ENCODE measurements around the gene CXXC1. TPM values are rescaled to one million over a fixed set of nuclear protein-coding genes. Genes with fewer than 3 reads are reported as not detected.
A peak's percentile ranks its signal among the peaks of the same experiment; 100 is the strongest.
"Not testable (repeated sequence)": the region's sequence is repeated elsewhere in the genome, so short reads cannot be mapped to it uniquely, and the experiment has no call there.

The CXXC1 gene
- total RNA-seq, 3 donors from 2014 or later = 80.9 to 88.8 (median 83.7) TPM

DNA sequence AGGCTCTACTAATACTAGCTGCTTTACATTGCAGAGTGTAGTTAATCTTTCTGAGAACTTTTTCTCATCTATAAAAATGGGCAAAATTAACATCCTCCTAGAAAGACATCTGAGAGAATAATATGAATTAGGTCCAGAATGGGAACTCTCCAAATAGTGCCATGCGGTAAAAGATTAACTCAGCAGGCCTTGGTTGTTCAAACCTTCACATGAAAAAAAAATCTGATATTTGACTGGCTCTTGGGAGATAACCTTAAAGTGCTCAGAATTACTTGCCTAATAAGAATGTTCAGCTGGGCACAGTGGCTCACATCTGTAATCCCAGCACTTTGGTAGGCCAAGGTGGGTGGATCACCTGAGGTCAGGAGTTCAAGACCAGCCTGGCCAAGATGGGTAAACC is 5.5 kb upstream of the CXXC1 start:
- intact Hi-C loops (cut with DNase I, micrococcal nuclease) = no loop called here

DNA sequence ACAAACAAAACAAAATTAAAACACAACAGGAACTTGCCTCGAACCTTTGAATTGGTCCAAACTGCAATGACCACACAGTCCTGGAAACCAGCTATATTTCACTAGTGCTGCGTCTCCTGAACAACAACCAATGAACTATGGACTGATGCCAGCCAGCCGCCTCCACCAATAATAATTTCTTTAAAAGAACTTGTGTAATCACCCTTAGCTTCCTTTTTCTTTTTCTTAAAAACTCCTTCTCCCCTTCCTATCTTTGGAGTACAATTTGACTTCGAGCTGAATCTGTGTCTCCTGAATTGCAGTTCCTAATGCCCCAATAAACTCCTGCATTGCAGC is 1.6 kb upstream of the CXXC1 start:
- ATAC-seq = no peak
- Histone ChIP-seq H3K4me1 (ENCODE audit: low read depth) (peaks cover 4% of the 10 kb centered on the region), H3K4me3 (no peak overlapping the region), H3K36me3 (ENCODE audit: low read depth) (peaks cover 3% of the 10 kb centered on the region), H3K9me3 (no peaks in the 10 kb centered on the region)
- intact Hi-C loops (cut with DNase I, micrococcal nuclease) = no loop called here
- TF ChIP-seq CTCF (IDR thresholded peaks at IDR 0.05) = no peak
- peak in 1 of 3 donors; percentile 34 for DNase-seq

More for the DNA sequence above, 5.5 kb upstream of the CXXC1 start:
- no peaks in the 10 kb centered on the region for H3K9me3 ChIP-seq
- H3K4me3 ChIP-seq = no peak overlapping the region
- no peak for TF ChIP-seq CTCF (IDR thresholded peaks at IDR 0.05)
- no peak for ATAC-seq
- H3K4me1 ChIP-seq (ENCODE audit: low read depth) = peaks cover 7% of the 10 kb centered on the region
- no peaks in the 10 kb centered on the region for H3K36me3 ChIP-seq (ENCODE audit: low read depth)
- no peak for DNase-seq

GRCh38 chr18:50288348-50289107 is 1.0 kb upstream of the CXXC1 start:
- peak in 1 of 3 donors; percentile 52 for DNase-seq
- intact Hi-C loops (cut with DNase I, micrococcal nuclease) = not testable (repeated sequence)

DNA sequence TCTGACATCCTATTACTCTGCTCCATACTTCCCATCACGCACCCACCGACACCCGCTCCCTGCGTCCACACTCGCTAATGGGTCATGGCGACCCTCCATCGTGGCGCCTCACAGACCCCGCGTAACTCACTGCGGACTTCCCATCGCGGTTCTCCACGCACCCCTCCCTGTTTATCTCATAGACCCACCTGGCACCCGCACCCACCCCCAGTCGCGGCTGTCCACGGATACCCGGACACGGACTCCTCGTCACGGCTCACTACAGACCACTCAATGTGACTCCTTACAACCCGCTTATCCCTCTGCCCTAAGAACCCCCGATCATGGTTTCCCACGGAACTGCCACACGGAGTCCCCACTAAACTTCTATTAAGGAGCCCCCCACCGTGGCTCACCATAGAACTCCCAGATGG is 458 bp downstream of the CXXC1 start:
- no peak for TF ChIP-seq CTCF (IDR thresholded peaks at IDR 0.05)
- peak; percentile 0 for ATAC-seq
- DNase-seq = peak in 2 of 3 donors; percentile 64 to 77
- Histone ChIP-seq H3K4me1 (ENCODE audit: low read depth) (peaks cover 5% of the 10 kb centered on the region), H3K9me3 (no peaks in the 10 kb centered on the region), H3K36me3 (ENCODE audit: low read depth) (peaks cover 3% of the 10 kb centered on the region), H3K4me3 (peak overlapping the region; percentile 50)
- intact Hi-C loops (cut with DNase I, micrococcal nuclease) = no loop called here

More at GRCh38 chr18:50288348-50289107, 1.0 kb upstream of the CXXC1 start:
- ATAC-seq; H3K36me3 ChIP-seq (ENCODE audit: low read depth); H3K4me1 ChIP-seq (ENCODE audit: low read depth); H3K9me3 ChIP-seq: not testable (repeated sequence)
- H3K4me3 ChIP-seq = peak overlapping the region; percentile 50

DNA sequence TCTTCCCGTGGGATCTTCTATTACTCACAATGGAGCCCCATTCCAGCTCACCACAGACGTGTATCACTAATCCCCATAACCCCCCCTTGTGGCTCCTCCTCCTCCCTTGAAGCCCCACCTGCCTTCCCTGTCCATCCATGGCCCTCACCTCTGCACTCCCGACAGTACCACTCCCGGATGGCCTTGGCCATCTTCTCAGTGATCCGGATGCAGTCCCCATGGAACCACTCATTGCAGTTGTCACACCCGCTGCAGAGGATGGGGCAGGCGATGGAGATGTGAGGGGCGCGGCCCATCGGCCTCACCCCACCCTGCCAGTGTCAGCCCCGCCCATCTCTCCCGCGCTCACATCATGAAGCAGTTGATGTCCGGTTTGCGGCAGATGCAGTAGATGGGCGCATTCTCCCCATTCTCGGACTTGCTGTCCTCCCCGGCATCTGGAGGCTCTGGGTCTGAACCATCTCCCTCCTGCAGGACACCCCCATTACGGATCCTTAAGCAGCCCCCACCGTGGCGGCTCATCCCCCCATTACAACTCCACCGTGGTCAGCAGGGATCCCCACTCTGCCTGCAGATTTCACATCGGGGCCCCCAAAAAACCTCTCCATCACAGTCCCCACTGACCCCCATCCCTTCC is 983 bp downstream of the CXXC1 start:
- peak; percentile 71 to 84 (median 77) for DNase-seq
- peak; percentile 5 for ATAC-seq
- peaks cover 6% of the 10 kb centered on the region for H3K36me3 ChIP-seq (ENCODE audit: low read depth)
- peaks cover 9% of the 10 kb centered on the region for H3K4me1 ChIP-seq (ENCODE audit: low read depth)
- H3K4me3 ChIP-seq = peak overlapping the region; percentile 50
- H3K9me3 ChIP-seq = no peaks in the 10 kb centered on the region
- intact Hi-C loops (cut with DNase I, micrococcal nuclease) = no loop called here
- TF ChIP-seq CTCF (IDR thresholded peaks at IDR 0.05) = no peak

DNA sequence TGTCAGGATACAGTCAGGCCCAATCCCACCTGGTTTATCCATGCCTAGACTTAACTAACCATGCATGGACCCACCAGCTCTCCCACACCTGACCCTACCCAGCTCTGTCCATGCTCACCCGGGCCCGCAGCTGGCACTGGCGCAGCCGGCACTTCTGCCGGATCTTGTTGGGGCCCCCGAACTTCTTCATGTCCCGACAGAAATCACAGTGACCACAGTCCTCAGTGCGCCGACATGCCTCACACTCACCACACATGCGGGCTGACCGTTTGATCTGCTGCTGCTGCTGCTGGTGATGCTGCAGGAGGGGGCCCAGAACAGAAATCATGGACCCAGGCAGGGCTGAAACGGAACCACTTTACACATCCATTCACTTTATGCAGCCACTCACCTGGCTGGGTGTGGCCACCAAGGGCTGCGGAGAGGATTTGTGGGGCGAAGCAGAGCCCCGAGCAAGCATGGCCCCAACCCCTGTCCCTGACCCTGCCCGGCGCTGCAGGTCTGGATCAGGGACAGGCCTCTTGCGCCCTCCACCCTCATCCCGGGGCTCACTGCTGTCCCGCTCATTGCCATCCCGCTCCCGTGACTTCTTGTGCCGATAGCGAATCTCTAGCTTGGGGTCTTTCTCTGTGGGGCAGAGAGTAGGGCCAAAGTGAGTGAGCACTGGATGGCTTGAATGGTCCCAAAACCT is 1.7 kb downstream of the CXXC1 start:
- DNase-seq (peak in 1 of 3 donors; percentile 56), ATAC-seq (no peak)
- Histone ChIP-seq H3K4me1 (ENCODE audit: low read depth) (peaks cover 9% of the 10 kb centered on the region), H3K9me3 (no peaks in the 10 kb centered on the region), H3K4me3 (no peak overlapping the region), H3K36me3 (ENCODE audit: low read depth) (peaks cover 8% of the 10 kb centered on the region)
- no peak for TF ChIP-seq CTCF (IDR thresholded peaks at IDR 0.05)
- intact Hi-C loops (cut with DNase I, micrococcal nuclease) = no loop called here
